ENCODE data around the gene ZNF79.

Gene ZNF79

DNA sequence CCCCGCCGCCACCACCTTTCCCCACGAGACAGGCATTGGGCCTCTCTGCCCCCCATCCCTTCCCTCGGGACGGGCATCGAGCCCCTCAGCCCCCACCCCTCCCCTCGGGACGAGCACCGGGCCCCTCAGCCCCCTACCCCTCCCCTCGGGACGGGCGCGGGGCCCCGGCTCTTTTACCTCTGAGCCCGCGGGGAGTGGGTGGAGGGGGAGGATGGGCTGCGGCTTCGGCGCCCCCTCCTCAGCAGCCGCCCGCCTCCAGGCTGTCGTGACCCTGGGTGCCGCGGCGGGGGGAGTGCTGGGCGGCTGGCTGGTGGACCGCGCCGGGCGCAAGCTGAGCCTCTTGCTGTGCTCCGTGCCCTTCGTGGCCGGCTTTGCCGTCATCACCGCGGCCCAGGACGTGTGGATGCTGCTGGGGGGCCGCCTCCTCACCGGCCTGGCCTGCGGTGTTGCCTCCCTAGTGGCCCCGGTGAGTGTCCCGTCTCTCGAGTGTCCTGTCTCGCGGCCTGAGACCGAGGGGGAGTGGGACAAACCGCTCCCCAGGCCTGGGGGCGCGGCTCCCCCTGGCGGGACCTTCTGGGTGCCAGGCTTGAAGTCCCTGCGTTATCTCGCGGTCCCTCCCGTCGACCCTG is 26.4 kb upstream of the ZNF79 start:
- no peak for DNase-seq (ENCODE audit: low read depth in 2 of 2, low spot score in 1 of 2)

DNA sequence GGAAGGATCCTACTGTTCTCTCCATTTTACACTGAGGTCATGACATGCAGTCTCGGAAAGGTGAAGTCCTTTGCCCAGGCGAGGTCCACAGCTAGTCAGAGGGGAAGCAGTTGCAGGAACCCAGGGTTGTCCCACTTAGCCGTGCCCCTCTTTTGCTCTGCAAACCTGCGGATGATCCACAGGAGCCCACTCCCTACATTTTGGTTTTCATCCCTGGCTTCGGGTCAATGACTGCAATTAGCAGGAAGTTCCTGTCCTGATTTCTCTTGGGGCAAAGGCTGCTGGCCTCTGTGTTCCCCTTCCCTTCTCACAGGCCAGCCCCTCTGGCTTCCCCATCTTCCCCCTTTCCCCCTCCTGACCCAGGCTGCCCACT is 25.9 kb upstream of the ZNF79 start:
- no peak for DNase-seq (ENCODE audit: low read depth in 2 of 2, low spot score in 1 of 2)

DNA sequence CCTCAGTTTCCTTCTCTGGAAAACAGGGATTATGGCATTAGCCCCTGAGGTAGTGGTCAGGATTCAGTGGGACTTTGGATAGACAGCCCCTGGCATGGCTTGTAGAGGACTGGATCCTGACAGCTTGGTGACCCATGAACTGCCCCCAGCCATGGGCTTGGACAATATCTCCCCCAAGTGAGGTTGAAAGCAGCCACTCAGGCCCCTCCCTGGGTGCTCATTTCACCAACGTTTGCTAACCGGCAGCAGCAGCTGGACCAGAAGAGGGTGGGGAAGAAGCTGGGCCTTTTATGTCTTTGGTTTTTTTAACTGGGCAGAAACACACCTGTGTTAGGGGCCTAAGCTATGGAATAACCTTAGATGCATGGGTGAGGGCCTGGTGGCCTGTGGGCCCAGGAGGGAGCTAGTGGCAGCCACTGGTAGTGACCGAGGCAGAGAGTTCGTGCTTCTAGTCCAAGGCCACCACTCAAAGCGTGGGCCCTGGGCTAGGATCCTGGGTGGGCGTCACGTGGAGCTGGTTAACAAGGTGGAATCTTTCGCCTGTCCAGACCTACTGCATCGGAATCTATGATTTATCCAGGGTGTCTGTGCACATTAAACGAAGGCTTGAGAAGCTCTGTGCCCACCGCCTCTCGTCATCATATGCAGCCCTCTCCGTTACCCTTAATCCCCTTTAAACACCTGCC is 25.3 kb upstream of the ZNF79 start:
- no peak for DNase-seq (ENCODE audit: low read depth in 2 of 2, low spot score in 1 of 2)

DNA sequence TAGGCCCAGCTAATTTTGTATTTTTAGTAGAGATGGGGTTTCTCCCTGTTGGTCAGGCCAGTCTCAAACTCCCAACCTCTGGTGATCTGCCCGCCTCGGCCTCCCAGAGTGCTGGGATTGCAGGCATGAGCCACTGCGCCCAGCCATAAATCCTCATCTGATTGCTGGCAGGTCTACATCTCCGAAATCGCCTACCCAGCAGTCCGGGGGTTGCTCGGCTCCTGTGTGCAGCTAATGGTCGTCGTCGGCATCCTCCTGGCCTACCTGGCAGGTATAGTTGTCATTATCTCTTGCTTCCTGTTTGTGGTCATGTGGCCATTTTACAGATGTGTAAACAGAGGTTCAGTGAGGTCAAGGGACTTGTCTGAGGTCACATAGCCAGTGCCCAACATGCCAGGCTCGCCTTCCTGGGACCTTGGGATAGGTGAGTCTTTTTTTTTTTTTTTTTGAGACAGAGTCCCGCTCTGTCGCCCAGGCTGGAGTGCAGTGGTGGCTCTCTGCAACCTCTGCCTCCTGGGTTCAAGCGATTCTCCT is 24.4 kb upstream of the ZNF79 start:
- no peak for DNase-seq (ENCODE audit: low read depth in 2 of 2, low spot score in 1 of 2)

DNA sequence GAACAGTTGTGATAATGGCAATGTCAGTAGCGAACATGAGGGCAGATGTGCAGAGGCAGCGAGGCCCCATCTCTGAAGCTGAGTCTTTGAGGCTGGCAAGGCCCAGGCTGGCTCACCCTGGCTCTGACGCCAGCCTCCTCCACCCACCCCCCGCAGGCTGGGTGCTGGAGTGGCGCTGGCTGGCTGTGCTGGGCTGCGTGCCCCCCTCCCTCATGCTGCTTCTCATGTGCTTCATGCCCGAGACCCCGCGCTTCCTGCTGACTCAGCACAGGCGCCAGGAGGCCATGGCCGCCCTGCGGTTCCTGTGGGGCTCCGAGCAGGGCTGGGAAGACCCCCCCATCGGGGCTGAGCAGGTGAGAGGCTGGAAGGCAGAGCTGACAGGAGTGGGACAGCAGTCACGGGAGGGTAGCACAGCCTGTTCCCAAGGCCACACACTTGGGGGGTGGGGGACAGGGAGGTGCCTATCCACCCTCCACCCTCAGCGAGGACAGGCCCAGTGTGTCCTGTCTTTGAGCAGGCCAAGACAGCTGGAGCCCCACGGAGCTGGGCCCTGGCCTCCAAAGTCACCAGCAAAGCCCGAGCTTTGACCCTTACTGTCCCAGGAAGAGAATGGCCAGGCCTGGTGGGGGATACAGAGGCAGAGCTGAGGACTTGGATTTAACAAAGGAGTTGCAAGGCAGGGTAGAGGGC is 21.6 kb upstream of the ZNF79 start:
- no peak for DNase-seq (ENCODE audit: low read depth in 2 of 2, low spot score in 1 of 2)

DNA sequence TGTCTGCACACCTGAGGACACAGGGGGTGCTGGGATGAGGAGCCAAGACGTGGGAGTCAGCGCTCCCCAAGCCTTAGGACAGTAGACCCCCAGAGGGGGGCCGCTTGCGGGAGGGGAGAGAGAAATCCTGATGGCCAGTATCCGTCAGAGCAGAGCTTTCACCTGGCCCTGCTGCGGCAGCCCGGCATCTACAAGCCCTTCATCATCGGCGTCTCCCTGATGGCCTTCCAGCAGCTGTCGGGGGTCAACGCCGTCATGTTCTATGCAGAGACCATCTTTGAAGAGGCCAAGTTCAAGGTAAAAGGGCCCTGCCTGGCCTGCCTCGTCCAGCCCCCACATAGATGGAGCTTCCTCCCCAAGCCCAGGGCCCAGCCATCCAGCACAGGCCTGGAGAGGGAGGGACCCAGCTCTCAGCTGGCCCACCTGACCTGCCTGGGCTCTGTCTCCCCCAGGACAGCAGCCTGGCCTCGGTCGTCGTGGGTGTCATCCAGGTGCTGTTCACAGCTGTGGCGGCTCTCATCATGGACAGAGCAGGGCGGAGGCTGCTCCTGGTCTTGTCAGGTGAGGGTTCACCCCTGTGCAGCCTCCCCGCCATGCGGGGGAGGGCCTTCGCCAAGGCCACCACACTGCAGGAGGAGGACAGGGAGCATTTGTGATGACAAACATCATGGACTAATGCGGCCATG is 20.5 kb upstream of the ZNF79 start:
- no peak for DNase-seq (ENCODE audit: low read depth in 2 of 2, low spot score in 1 of 2)

DNA sequence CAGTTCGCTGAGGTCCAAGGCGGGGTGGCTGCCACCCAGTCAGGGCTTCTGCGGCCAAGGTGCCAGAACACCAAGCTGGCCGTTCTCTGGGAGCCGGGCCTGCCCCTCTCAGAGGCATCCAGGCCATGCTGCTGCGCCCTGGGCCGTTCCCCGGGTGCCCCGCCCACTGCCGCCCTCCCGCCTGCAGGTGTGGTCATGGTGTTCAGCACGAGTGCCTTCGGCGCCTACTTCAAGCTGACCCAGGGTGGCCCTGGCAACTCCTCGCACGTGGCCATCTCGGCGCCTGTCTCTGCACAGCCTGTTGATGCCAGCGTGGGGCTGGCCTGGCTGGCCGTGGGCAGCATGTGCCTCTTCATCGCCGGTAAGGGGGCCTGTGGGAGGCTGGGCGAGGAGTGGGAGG is 19.6 kb upstream of the ZNF79 start:
- no peak for DNase-seq (ENCODE audit: low read depth in 2 of 2, low spot score in 1 of 2)

DNA sequence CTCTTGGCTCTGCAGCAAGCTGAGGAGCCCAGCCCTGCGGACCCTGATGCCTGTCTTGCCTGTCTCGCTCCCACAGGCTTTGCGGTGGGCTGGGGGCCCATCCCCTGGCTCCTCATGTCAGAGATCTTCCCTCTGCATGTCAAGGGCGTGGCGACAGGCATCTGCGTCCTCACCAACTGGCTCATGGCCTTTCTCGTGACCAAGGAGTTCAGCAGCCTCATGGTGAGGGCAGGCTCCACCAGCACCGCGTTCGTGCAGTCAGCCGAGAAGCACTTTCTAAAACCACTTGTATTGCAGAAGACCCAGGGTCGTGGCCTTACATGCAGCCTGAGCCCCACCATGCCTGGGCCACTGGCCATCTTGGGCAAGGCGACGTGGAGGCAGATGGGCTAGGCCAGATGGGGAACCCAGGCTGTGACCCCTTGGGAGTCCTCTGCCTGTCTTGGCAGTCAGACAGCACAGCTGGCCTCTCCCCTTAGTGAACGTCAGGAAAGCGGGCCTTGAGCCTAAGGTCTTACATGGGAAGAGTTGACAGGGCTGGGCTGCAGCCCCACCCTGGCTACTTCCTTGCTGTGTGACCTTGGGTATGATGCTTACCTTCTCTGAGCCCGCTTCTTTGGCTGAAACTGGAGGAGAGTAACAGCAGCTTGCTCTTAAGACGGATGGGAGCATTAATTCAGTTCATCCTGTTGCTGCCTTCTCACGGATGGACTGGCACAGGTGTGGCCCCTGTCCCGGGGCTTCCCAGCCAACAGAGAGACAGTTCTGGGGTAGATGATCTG is 18.6 kb upstream of the ZNF79 start:
- no peak for DNase-seq (ENCODE audit: low read depth in 2 of 2, low spot score in 1 of 2)

DNA sequence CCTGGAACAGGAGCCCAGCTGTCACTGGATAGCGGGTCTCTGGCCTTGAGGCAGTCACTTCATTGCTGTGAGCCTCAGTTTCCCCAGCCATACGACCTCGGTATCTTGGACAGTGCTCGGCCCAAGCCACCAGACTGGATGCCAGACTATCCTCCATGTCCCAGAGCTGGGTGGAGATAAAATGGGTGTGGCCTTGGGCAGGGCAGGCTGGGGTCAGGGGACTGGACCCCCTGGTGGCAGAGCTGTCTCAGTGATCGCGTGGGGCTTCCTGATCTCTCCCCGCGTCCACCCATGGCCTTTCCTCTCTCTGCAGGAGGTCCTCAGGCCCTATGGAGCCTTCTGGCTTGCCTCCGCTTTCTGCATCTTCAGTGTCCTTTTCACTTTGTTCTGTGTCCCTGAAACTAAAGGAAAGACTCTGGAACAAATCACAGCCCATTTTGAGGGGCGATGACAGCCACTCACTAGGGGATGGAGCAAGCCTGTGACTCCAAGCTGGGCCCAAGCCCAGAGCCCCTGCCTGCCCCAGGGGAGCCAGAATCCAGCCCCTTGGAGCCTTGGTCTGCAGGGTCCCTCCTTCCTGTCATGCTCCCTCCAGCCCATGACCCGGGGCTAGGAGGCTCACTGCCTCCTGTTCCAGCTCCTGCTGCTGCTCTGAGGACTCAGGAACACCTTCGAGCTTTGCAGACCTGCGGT is 17.2 kb upstream of the ZNF79 start:
- DNase-seq (ENCODE audit: low read depth in 2 of 2, low spot score in 1 of 2) = no peak

DNA sequence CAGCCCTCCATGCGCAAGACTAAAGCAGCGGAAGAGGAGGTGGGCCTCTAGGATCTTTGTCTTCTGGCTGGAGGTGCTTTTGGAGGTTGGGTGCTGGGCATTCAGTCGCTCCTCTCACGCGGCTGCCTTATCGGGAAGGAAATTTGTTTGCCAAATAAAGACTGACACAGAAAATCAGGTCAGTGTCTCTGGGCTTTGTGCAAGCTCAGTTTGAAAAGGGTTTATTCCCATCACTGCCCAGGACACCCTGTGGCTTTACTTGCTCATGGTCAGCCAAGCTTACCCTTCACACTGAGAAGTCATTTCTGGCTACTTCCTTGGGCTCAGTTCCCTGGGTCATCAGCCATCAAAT is 16.7 kb upstream of the ZNF79 start:
- no peak for DNase-seq (ENCODE audit: low read depth in 2 of 2, low spot score in 1 of 2)

DNA sequence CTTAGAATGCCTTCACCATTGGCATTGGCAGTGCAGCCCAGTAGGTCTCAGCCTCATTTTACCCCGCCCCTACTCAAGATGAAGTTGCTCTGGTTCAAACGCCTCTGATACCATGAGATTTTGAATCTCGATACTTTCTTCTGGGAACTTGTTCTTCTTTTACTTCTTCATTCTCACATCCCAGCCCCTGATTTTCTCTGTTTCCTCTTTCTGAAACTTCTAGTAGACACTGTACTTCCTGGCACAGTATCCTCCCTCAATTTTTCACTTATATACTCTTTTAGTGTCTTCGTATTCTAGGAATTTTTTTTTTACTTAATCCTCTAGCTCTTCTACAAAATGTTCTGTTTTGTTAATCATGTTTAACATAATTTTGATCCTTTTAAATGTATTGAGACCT is 13.1 kb upstream of the ZNF79 start:
- no peak for DNase-seq (ENCODE audit: low read depth in 2 of 2, low spot score in 1 of 2)

DNA sequence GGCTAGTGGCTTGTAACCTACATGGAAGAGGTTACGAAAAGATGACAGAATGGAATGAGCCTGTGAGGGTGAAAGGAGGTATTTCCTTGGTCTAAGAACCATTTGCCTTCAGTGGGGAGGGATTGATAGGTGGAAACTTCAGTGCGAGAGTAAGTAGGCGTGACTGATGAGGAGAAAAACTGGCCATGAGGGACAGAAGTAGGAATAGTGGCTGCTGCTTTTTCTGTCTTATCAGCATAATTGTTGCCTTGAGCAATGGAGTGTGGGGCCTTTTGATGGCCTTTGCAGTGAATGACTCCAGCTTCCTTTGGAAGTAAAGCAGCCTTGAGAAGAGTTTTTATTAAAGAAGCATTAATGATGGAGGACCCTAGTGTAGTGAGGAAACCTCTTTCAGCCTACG is 9.0 kb upstream of the ZNF79 start:
- no peak for DNase-seq (ENCODE audit: low read depth in 2 of 2, low spot score in 1 of 2)

DNA sequence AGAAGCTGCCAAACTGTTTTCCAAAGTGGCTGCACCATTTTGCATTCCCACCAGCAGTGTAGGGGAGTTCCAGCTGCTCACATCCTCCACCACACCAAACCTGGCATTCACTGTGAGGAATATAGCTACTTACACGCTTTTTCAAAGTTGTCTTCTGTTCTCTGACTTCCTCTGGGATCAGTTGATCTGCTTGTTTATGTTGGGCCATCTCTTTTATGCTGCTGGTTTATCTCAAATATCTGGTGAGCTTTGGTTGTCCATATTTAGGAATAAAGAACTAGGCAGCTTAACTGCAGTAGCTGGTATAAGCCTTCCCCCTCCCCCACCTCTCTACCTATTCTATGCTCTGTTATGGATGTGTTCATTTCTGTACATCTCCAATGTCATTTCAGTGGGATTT is 8.5 kb upstream of the ZNF79 start:
- no peak for DNase-seq (ENCODE audit: low read depth in 2 of 2, low spot score in 1 of 2)

DNA sequence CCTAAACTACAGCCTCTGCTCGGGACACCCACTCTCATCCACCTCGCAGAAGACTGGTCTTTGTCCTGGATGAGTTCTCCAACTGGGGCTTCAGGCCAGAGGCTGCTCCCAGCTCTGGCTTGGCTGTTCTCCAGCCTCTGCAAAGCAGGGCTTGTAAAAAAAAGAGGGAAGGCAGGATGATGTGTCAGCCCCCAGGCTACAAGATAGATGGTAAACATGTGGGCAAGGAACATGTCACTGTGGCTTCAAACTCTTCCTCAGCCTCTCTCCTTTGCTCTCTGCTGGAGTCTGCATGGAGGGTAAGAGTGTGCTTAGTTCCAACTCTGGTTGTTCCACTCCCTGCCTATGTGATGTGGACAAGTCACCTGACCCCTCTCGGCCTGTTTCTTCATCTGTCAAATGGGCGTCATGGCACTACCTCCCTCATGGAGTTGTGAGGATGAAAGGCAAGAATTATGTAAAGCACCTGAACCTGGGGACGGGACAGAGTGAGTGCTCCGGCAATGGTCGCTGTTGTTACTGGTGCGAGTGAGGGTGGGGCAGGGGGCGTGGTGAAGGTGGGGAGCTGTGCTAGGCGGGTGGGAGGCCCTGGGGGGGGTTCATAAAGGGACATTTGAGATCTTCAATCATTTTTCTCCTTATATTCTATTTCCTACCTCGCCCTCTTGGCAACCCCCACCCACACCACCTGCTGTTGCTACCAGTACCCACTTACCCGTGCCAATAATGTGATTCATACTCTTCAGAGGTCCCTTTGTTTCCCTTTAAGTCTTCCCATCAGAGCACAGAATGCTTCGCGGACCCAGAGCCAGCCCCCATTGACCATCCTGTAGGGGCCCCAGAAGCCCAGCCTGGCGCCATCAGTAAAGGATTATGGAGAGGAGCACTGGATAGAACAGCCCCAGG is 6.8 kb upstream of the ZNF79 start:
- DNase-seq (ENCODE audit: low read depth in 2 of 2, low spot score in 1 of 2) = no peak

DNA sequence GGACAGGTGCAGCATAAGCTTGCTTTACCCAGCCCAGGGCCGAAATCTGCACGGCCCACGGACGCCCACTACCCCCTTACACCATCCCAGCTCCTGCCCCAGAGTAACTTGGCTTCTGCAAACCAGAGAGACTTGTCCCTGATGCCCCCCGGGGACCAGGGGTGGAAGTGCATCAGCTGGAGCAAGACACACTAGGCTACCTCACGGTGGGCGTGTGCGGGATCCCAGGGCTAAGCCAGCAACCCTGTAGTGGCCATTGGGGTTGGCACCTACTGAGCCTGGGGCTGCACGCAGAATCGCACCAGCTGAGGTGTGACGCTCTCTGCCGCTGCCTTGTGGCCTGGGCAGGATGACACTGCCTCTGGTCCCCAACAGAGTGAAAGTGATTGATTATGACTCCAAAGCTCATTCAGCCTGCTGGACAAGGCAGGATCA is 6.1 kb upstream of the ZNF79 start:
- no peak for DNase-seq (ENCODE audit: low read depth in 2 of 2, low spot score in 1 of 2)

DNA sequence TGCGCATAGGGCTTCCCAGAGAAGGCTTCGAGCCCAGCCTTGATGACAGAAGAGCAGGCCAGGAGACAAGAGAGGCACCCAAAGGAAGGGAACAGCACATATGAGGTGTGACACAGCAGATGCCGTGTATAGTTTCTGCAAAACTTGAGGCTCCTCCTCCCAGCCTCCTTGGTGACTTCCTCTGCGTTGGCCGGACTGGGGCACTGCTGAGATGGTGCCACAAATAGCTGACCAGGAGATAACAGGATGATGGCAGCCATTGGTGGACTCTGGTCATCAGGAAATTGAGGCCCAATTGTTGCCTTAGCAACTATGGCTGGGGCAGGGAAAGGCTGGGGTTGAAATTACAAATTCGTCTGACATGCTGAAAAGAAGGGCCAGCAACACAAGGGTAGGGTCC is 4.8 kb upstream of the ZNF79 start:
- DNase-seq (ENCODE audit: low read depth in 2 of 2, low spot score in 1 of 2) = no peak

DNA sequence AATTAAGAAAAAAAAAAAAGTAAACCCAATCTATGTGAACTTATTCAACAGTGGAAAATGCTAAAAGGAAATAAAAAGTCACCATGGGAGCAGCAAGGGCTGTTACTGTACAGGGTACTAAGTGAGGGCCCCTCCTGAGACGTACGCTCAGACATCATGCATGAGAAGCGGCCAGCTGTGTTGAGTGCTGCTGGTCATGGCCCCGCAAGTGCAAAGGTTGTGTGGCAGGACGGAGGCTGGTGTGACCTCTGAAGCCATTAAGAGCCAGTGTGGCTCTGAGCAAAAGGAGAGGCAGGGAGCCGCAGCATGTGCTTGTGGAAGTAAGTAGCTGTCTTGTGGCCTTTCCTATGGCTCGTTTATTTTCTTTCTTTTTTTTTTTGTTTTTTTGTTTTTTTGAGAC is 3.1 kb upstream of the ZNF79 start:
- DNase-seq (ENCODE audit: low read depth in 2 of 2, low spot score in 1 of 2) = no peak

DNA sequence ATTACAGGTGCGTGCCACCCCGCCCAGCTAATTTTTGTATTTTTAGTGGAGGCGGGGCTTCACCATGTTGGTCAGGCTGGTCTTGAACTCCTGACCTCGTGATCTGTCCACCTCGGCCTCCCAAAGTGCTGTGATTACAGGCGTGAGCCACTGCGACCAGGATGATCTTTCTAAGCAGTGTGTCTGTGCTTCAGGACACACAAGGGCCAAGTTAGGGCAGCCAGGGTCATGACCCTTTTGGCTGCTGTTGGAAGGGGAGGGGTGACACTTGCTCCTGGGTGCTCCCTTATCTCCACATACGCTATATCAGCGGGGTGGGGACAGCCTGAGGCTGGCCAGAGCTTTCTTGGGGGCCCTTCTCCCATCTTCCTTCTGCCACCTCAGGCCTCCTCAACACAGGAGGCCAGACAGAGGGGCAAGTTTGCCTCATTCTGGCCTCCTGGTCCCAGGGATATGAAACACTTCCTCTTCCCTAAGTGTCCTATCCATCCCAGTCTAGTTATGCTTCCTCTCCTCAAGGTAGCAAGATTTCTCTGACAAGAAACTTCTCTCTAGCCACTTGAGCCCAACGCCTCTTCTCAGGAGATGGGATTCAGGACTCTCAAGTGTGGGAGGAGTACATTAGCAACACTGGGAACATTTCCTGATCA is 1.9 kb upstream of the ZNF79 start:
- DNase-seq (ENCODE audit: low read depth in 2 of 2, low spot score in 1 of 2) = no peak

DNA sequence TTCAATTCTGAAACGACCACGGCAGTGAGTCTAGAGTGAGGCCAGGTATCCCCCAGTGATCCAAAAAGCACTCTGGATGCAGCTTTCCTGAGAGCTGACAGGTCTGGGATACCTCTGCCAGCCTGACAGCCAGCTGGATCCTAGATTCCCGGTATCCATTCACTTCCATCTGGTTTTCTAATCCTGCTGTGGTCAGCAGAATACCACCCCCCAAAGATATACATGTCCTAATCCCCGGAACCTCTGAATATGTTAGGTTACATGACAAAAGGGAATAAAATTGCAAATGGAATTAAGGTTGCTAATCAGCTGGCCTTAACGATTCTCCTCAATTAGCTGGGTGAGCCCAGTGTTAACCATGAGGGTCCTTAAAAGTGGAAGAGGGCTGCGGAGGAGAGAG is 1.4 kb upstream of the ZNF79 start:
- no peak for DNase-seq (ENCODE audit: low read depth in 2 of 2, low spot score in 1 of 2)

All from stimulated activated CD8-positive, alpha-beta memory T cell treated with anti-CD3 and anti-CD28 coated beads, Interleukin-4, amount 100 ng/mL, for 4 hours (primary cell).